ENCODE results near the gene GRAMD1A.
"Not testable (repeated sequence)": the region's sequence is repeated elsewhere in the genome, so short reads cannot be mapped to it uniquely, and the experiment has no call there.

GRAMD1A gene

GRCh38 chr19:35028600-35028885 is 28.4 kb downstream of the GRAMD1A start:
- ChIA-PET POLR2A (interaction anchor here (0.7 to 2.4 kb wide), 4 partner anchors 12 to 261 kb away, joined by 3 to 10 read pairs (median 6); partner anchors contain the start of gene ZNF30), CTCF (interaction anchor here (0.6 to 5.1 kb wide), 5 partner anchors 16 to 241 kb away, joined by 3 to 57 read pairs (median 3); no protein-coding TSS in a partner anchor)
- H3K9me3 ChIP-seq (ENCODE audit: control insufficient read depth, insufficient read depth, low read depth, low read length); H3K4me3 ChIP-seq (ENCODE audit: low read depth, low read length); H3K27ac ChIP-seq (ENCODE audit: extremely low read depth, low read depth, low read length): not testable (repeated sequence)
- Histone ChIP-seq H3K36me3 (ENCODE audit: control insufficient read depth in 2 of 2, insufficient read depth in 1 of 2, low read length in 2 of 2) (peaks cover 52 to 53% of the 10 kb centered on the region in 2 experiments), H3K4me1 (ENCODE audit: control insufficient read depth, insufficient read depth, low read length) (peaks cover 14% of the 10 kb centered on the region)
- 0 out of 2 replicates have a peak, but pooled peaks have one; percentile 7 for TF ChIP-seq ZBTB11 (tag by site-specific recombination; conservative IDR thresholded peaks at IDR 0.05; ENCODE audit: low read depth)
- peak; percentile 94 for TF ChIP-seq ZNF362 (tag by site-specific recombination; IDR thresholded peaks at IDR 0.05)
- 0 out of 2 replicates have a peak, but pooled peaks have one; percentile 48 for TF ChIP-seq BCL11B (tag by site-specific recombination; IDR thresholded peaks at IDR 0.05; ENCODE audit: low read depth)
- TF ChIP-seq, protein P1, sequence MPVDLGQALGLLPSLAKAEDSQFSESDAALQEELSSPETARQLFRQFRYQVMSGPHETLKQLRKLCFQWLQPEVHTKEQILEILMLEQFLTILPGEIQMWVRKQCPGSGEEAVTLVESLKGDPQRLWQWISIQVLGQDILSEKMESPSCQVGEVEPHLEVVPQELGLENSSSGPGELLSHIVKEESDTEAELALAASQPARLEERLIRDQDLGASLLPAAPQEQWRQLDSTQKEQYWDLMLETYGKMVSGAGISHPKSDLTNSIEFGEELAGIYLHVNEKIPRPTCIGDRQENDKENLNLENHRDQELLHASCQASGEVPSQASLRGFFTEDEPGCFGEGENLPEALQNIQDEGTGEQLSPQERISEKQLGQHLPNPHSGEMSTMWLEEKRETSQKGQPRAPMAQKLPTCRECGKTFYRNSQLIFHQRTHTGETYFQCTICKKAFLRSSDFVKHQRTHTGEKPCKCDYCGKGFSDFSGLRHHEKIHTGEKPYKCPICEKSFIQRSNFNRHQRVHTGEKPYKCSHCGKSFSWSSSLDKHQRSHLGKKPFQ (tag by site-specific recombination; IDR thresholded peaks at IDR 0.05), result 0 out of 2 replicates have a peak, but pooled peaks have one; percentile 20

- H3K36me3 ChIP-seq (ENCODE audit: control insufficient read depth in 2 of 2, insufficient read depth in 1 of 2, low read length in 2 of 2), result peaks cover 44 to 53% of the 10 kb centered on the region in 2 experiments
- not testable (repeated sequence) for H3K27ac ChIP-seq (ENCODE audit: extremely low read depth, low read depth, low read length); H3K9me3 ChIP-seq (ENCODE audit: control insufficient read depth, insufficient read depth, low read depth, low read length); H3K4me3 ChIP-seq (ENCODE audit: low read depth, low read length)
- POLR2A ChIA-PET, result interaction anchor here (0.7 to 1.4 kb wide), 4 partner anchors 21 to 261 kb away, joined by 3 to 6 read pairs (median 5); partner anchors contain the start of gene GRAMD1A
- peaks cover 14% of the 10 kb centered on the region for H3K4me1 ChIP-seq (ENCODE audit: control insufficient read depth, insufficient read depth, low read length)
- CTCF ChIA-PET, result interaction anchor here (0.6 to 5.1 kb wide), 3 partner anchors 16 to 52 kb away, joined by 3 to 57 read pairs (median 3); no protein-coding TSS in a partner anchor
- 0 out of 2 replicates have a peak, but pooled peaks have one; percentile 8 for TF ChIP-seq ZBTB17 (tag by site-specific recombination; IDR thresholded peaks at IDR 0.05)
- TF ChIP-seq ZNF580 (tag by site-specific recombination; IDR thresholded peaks at IDR 0.05), result peak; percentile 67; the same call in 1 of the 2 replicates
- TF ChIP-seq ZNF121 (tag by site-specific recombination; IDR thresholded peaks at IDR 0.05), result peak; percentile 96
- 0 out of 2 replicates have a peak, but pooled peaks have one; percentile 12 for TF ChIP-seq ZXDB (tag by site-specific recombination; IDR thresholded peaks at IDR 0.05)
- TF ChIP-seq ZNF362 (tag by site-specific recombination; IDR thresholded peaks at IDR 0.05), result peak; percentile 99
- TF ChIP-seq ZNF843 (tag by site-specific recombination; IDR thresholded peaks at IDR 0.05), result 0 out of 2 replicates have a peak, but pooled peaks have one; percentile 11
- TF ChIP-seq, protein P2, sequence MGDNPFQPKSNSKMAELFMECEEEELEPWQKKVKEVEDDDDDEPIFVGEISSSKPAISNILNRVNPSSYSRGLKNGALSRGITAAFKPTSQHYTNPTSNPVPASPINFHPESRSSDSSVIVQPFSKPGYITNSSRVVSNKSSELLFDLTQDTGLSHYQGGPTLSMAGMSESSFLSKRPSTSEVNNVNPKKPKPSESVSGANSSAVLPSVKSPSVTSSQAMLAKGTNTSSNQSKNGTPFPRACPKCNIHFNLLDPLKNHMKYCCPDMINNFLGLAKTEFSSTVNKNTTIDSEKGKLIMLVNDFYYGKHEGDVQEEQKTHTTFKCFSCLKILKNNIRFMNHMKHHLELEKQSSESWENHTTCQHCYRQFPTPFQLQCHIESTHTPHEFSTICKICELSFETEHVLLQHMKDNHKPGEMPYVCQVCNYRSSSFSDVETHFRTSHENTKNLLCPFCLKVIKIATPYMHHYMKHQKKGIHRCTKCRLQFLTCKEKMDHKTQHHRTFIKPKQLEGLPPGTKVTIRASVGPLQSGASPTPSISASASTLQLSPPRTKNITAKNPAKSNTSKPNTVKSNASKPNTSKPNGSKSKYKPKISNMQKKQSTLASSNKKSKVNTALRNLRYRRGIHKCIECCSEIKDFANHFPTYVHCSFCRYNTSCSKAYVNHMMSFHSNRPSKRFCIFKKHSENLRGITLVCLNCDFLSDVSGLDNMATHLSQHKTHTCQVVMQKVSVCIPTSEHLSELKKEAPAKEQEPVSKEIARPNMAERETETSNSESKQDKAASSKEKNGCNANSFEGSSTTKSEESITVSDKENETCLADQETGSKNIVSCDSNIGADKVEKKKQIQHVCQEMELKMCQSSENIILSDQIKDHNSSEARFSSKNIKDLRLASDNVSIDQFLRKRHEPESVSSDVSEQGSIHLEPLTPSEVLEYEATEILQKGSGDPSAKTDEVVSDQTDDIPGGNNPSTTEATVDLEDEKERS (tag by site-specific recombination; IDR thresholded peaks at IDR 0.05), result 0 out of 2 replicates have a peak, but pooled peaks have one; percentile 45
- TF ChIP-seq REST (tag by site-specific recombination; IDR thresholded peaks at IDR 0.05), result 0 out of 2 replicates have a peak, but pooled peaks have one; percentile 11
These were observed 29.2 kb downstream of the GRAMD1A start for GRCh38 chr19:35029275-35029736.
